Esophagus muscularis mucosa (tissue), 4 donors: ENCODE results near the gene SH2D6. TPM values are rescaled to one million over a fixed set of nuclear protein-coding genes. Genes with fewer than 3 reads are reported as not detected.
"Not testable (repeated sequence)": the region's sequence is repeated elsewhere in the genome, so short reads cannot be mapped to it uniquely, and the experiment has no call there.

Source experiments
- DNase-seq: peaks from one replicate; pipeline ENCODE4 v3.0.0-alpha.2; 2017; ENCODE audit errors: extremely low spot score
- H3K27ac ChIP-seq, 4 donors: fragments of 200-600 bp; sonication (generic); replicated peaks in 1 of 4; 1 replicate in 3 of 4; 2 replicates in 1 of 4; pipeline ENCODE4 v1.5.1; 2016 to 2019; ENCODE audit warnings: mild to moderate bottlenecking in 1 of 4
- H3K27me3 ChIP-seq, 4 donors: fragments of 200-600 bp; sonication (generic); one replicate each; pipeline versions ENCODE4 v1.5.1 to v1.6.0; 2016 to 2019
- H3K36me3 ChIP-seq, 4 donors: fragments of 200-600 bp; sonication (generic); one replicate each; pipeline ENCODE4 v1.5.1; 2016 to 2019
- H3K4me1 ChIP-seq, 4 donors: fragments of 200-600 bp; sonication (generic); one replicate each; pipeline ENCODE4 v1.5.1; 2016 to 2019
- H3K4me3 ChIP-seq, 4 donors: fragments of 200-600 bp; sonication (generic); 1 replicate in 2 of 4; 2 replicates in 2 of 4; pipeline ENCODE4 v1.5.1; 2016 to 2019; ENCODE audit warnings: mild to moderate bottlenecking in 4 of 4, moderate library complexity in 1 of 4
- H3K9me3 ChIP-seq, 4 donors: fragments of 200-600 bp; sonication (generic); 1 replicate in 3 of 4; 2 replicates in 1 of 4; pipeline ENCODE4 v1.5.1; 2016 to 2019
- CTCF ChIP-seq, 3 experiments: fragments of 200-600 bp in 2 of 3; fragments of 450-650 bp in 1 of 3; sonication (generic) in 2 of 3; IDR thresholded peaks; one replicate each; pipeline ENCODE4 v1.5.1; 2017 to 2019; ENCODE audit warnings: antibody characterized with exemption in 3 of 3, mild to moderate bottlenecking in 2 of 3, moderate library complexity in 1 of 3
- EP300 ChIP-seq: sonication (generic); formaldehyde crosslinking; IDR thresholded peaks from one replicate; pipeline ENCODE4 v1.6.1; 2017; ENCODE audit warnings: antibody characterized with exemption
- POLR2A ChIP-seq: fragments of 450-650 bp; IDR thresholded peaks from one replicate; pipeline ENCODE4 v1.6.1; 2017; ENCODE audit warnings: antibody characterized with exemption, moderate library complexity, mild to moderate bottlenecking, low read depth
- POLR2AphosphoS5 ChIP-seq, 2 donors: sonication (generic); formaldehyde crosslinking; IDR thresholded peaks; one replicate each; pipeline ENCODE4 v1.6.1; 2017; ENCODE audit warnings: antibody characterized with exemption in 2 of 2
- WGBS: methylation state at CpG from one replicate; pipeline ENCODE4 v1.1.5; 2018; 5-methylcytosine and 5-hydroxymethylcytosine counted together
- intact Hi-C: fragments of 100-400 bp; cut with DNase I; formaldehyde crosslinking; loops from one replicate; pipeline ENCODE4 v1.15.1; 2023
- small RNA-seq, 3 donors: library from RNA; depleted of rRNA; stranded (forward); fragments of <200 nt; gene quantifications; one replicate each; pipeline ENCODE3, GENCODE V24; 2016
- total RNA-seq, 4 donors: library from RNA; depleted of rRNA; stranded (reverse); fragments of >200 nt; gene quantifications; one replicate each; pipeline versions ENCODE4 v1.1.0 to v1.2.1, GENCODE V29; 2016

SH2D6 gene
- total RNA-seq, 4 donors from 2014 or later: not detected

GRCh38 chr2:85477884-85478283 is 59.4 kb downstream of the SH2D6 start:
- no peak for DNase-seq
- no peaks in the 10 kb centered on the region for H3K36me3 ChIP-seq
- no peaks in the 10 kb centered on the region for H3K27me3 ChIP-seq
- peaks cover 0 to 3% (median 0%) of the 10 kb centered on the region in 4 donors for H3K4me1 ChIP-seq
- no peaks in the 10 kb centered on the region for H3K9me3 ChIP-seq
- TF ChIP-seq POLR2AphosphoS5 (IDR thresholded peaks at IDR 0.05) (no peak), CTCF (IDR thresholded peaks at IDR 0.05) (no peak), EP300 (no peak), POLR2A (no peak)
- intact Hi-C loops: no loop called here
- no peak overlapping the region for H3K4me3 ChIP-seq
- WGBS: 90% methylated on average over 2 of the region's 2 CpGs
- H3K27ac ChIP-seq: no peak overlapping the region

DNA sequence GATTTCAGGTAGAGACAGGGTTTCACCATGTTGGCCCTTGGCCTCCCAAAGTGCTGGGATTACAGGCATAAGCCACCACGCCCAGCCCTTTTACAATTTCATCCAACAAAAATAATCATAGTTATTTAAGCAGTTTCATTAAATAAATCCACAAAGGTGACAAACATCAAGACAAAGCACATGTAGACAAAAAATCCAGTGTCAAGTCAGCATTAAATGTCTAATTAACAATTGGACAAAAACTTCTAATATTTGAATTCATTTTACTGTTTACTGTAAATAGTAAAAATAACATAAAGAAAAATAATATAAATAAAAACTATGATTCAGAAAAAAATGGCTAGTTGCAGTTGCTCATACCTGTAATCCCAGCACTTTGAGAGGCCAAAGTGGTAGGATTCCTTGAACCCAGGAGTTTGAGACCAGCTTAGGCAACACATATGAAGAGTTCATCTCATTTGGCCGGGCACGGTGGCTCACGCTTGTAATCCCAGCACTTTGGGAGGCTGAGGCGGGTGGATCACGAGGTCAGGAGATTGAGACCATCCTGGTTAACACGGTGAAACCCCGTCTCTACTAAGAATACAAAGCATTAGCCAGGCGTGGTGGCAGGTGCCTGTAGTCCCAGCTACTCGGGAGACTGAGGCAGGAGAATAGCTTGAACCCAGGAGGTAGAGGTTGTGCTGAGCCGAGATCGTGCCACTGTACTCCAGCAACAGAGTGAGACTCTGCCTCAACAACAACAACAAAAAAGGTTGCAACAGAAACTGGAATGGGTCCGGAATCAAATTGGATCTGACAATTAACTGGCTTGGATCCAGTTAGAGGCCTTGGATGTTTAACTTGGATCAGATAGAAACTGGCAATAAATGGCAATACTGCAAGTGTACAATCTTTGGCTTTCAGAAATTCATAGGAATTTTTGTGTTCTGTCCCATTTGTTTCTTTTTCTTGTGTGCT is 63.6 kb downstream of the SH2D6 start:
- 91% methylated on average over 13 of the region's 13 CpGs for WGBS
- no peak for TF ChIP-seq CTCF (IDR thresholded peaks at IDR 0.05)
- no peak for TF ChIP-seq POLR2AphosphoS5 (IDR thresholded peaks at IDR 0.05)
- no peak for TF ChIP-seq POLR2A
- TF ChIP-seq EP300: no peak
- intact Hi-C loops: no loop called here
- Histone ChIP-seq H3K4me1 (no peaks in the 10 kb centered on the region), H3K27me3 (no peaks in the 10 kb centered on the region), H3K4me3 (no peak overlapping the region), H3K9me3 (no peaks in the 10 kb centered on the region), H3K27ac (no peak overlapping the region), H3K36me3 (no peaks in the 10 kb centered on the region)
- no peak for DNase-seq

DNA sequence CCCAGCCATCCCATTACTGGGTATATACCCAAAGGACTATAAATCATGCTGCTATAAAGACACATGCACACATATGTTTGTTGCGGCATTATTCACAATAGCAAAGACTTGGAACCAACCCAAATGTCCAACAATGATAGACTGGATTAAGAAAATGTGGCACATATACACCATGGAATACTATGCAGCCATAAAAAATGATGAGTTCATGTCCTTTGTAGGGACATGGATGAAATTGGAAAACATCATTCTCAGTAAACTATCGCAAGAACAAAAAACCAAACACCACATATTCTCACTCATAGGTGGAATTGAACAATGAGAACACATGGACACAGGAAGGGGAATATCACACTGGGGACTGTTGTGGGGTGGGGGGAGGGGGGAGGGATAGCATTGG is 66.1 kb downstream of the SH2D6 start:
- intact Hi-C loops, H3K27me3 ChIP-seq, H3K4me1 ChIP-seq, H3K36me3 ChIP-seq, DNase-seq, H3K4me3 ChIP-seq, H3K9me3 ChIP-seq, H3K27ac ChIP-seq: not testable (repeated sequence)
- 100% methylated on average over 1 of the region's 2 CpGs for WGBS

GRCh38 chr2:85485815-85486214 is 67.3 kb downstream of the SH2D6 start:
- Histone ChIP-seq H3K4me3 (no peak overlapping the region), H3K36me3 (no peaks in the 10 kb centered on the region), H3K9me3 (no peaks in the 10 kb centered on the region), H3K27ac (no peak overlapping the region), H3K27me3 (no peaks in the 10 kb centered on the region), H3K4me1 (no peaks in the 10 kb centered on the region)
- TF ChIP-seq EP300: no peak
- no peak for TF ChIP-seq POLR2AphosphoS5 (IDR thresholded peaks at IDR 0.05)
- TF ChIP-seq POLR2A: no peak
- TF ChIP-seq CTCF (IDR thresholded peaks at IDR 0.05): no peak
- DNase-seq: no peak
- WGBS: 92% methylated on average over 3 of the region's 3 CpGs
- intact Hi-C loops: no loop called here

Small RNA genes within 50 kb of the gene (small RNA-seq; reads per million reads assigned to genes)
- gene AC062037.2 (0 reads per million in 3 donors), gene RF00019 (0 reads per million in 3 donors), gene RN7SL251P (0 reads per million in 3 donors)

Other genes with a start within 250 kb of the SH2D6 start
- gene TGOLN2, start 90.7 kb upstream of the SH2D6 start, total RNA-seq: 100 to 1,000 TPM; 101 to 148 (median 136) TPM
- 10 to 100 TPM; 34.3 to 63.7 (median 45.7) TPM for gene RETSAT, start 64.2 kb upstream of the SH2D6 start, total RNA-seq
- gene ELMOD3, start 63.9 kb upstream of the SH2D6 start, total RNA-seq: 10 to 100 TPM; 17.4 to 21.5 (median 18.3) TPM
- 10 to 100 TPM; 22.8 to 73.6 (median 30.8) TPM for gene CAPG, start 8.3 kb upstream of the SH2D6 start, total RNA-seq
- gene MAT2A, start 120.5 kb downstream of the SH2D6 start, total RNA-seq: 100 to 1,000 TPM in 2 of 4 donors, 10 to 100 TPM in 2; 76.3 to 262 (median 102) TPM
- 10 to 100 TPM; 15.0 to 25.3 (median 19.5) TPM for gene GGCX, start 142.8 kb downstream of the SH2D6 start, total RNA-seq
- gene VAMP8, start 158.9 kb downstream of the SH2D6 start, total RNA-seq: 10 to 100 TPM in 2 of 4 donors, 1 to 10 TPM in 2; 4.8 to 15.6 (median 8.3) TPM
- 10 to 100 TPM; 35.6 to 50.7 (median 42.0) TPM for gene VAMP5, start 165.7 kb downstream of the SH2D6 start, total RNA-seq
- 100 to 1,000 TPM; 133 to 142 (median 138) TPM for gene RNF181, start 177.0 kb downstream of the SH2D6 start, total RNA-seq
- gene TMEM150A, start 184.0 kb downstream of the SH2D6 start, total RNA-seq: 10 to 100 TPM; 22.9 to 36.7 (median 27.5) TPM
- 10 to 100 TPM in 3 of 4 donors, 1 to 10 TPM in 1; 9.1 to 25.7 (median 16.7) TPM for gene C2orf68, start 193.4 kb downstream of the SH2D6 start, total RNA-seq
- 10 to 100 TPM; 50.2 to 62.7 (median 60.6) TPM for gene USP39, start 197.5 kb downstream of the SH2D6 start, total RNA-seq
- gene SFTPB, start 249.5 kb downstream of the SH2D6 start, total RNA-seq: 100 to 1,000 TPM in 1 of 4 donors, 10 to 100 TPM in 2, not detected in 1; 25.3 to 119 (median 26.6) TPM